ENCODE measurements around the gene TEK.

Gene TEK

DNA sequence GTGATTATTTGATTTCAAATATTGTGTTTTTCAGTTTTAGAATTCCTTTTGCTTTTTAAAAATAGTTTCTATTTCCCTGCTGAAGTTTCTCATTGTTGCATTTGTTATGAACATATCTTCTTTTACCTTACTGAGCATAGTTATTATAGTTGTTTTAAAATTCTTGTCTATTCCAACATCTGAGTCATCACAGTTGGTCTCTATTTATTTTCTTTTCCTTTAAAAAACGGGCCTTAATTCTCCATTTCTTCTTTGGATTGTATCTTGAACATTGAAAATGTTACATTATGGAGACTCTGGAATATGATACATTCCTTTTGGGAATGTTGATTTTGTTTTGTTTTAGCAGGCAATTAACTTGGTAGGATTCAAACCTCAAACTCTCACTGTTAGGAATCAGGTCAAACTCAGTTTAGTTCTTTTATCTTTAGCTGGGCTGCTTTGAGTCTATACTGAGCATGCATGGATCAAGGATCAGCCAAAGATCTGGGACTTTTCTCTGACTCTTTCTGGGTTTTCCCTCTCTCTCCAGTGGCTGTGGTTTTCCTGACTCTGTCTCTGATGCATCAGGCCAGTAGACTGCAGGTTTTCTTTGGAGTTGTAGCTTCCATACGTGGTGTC lies 70.3 kb downstream of the TEK start:
- no peak for DNase-seq (ENCODE audit: low read depth, low spot score)

DNA sequence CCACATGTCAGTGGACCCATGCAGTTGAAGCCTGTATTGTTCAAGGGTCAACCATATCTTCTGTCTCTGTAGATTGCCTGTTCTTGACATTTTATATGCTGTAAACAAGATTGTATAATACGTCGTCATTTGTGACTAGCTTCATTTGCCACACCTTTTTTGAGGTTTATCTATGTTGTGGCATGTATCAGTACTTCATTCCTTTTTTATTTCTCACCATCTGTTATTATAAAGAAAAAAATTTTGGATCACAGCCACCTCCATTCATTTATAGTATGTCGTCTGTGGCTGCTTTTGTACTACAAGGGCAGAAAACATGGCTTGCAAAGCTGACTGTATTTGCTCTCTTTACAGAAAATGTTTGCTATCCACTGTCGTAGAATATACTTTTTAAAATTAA lies 72.4 kb downstream of the TEK start:
- no peak for DNase-seq (ENCODE audit: low read depth, low spot score)

DNA sequence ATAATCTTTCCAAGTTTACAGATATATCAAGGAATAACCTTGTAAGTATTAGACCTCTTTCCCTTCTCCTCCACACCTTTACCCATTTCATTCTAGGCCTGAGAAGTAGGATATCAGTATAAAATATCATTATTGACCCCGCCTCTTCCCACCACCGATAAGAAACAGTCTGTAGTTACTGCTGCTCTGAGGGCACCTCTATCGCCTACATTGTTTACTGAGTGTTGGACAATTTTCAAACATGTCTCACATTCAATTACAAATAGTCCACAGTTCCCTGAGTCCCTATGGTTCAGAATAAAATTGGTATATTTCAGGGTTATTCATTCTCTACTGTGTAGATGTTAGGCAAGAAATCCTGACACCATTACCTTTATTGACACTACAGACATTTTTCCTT lies 73.4 kb downstream of the TEK start:
- DNase-seq (ENCODE audit: low read depth, low spot score), result no peak

DNA sequence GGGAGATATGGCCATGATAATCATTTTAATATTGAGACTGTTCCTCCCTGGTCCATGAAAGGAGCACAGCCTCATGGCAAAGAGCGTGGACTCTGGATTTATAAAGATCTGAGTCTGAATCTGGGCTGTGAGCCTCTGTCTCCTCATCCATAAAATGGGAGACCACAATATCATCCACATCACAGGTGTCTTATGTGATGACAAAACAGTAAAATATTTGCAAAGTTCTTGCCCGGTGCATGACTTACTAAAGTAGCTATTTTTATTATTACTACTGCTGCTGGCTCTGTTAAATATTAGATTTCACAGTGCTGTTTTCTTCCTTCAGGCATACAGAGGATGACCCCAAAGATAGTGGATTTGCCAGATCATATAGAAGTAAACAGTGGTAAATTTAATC lies 74.1 kb downstream of the TEK start:
- DNase-seq (ENCODE audit: low read depth, low spot score), result no peak

DNA sequence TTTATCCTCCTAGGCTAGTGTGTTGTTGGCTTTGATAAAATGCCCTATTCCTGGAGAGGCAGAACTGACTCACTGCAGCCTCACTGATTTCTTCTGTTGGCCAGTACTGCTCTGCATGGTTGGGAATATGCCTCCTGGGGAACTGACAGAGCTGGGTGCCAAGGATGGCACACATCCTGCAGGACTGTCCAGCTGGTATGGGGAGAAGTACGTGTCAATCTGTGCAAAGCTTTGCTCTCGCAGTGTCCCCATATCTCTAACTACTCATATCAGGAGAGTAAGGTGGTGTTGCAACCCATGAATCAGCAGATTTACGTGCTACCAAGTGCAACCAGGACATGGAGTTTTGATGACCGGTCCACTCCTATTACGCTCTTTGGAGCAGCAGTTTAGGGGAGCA lies 74.7 kb downstream of the TEK start:
- no peak for DNase-seq (ENCODE audit: low read depth, low spot score)

DNA sequence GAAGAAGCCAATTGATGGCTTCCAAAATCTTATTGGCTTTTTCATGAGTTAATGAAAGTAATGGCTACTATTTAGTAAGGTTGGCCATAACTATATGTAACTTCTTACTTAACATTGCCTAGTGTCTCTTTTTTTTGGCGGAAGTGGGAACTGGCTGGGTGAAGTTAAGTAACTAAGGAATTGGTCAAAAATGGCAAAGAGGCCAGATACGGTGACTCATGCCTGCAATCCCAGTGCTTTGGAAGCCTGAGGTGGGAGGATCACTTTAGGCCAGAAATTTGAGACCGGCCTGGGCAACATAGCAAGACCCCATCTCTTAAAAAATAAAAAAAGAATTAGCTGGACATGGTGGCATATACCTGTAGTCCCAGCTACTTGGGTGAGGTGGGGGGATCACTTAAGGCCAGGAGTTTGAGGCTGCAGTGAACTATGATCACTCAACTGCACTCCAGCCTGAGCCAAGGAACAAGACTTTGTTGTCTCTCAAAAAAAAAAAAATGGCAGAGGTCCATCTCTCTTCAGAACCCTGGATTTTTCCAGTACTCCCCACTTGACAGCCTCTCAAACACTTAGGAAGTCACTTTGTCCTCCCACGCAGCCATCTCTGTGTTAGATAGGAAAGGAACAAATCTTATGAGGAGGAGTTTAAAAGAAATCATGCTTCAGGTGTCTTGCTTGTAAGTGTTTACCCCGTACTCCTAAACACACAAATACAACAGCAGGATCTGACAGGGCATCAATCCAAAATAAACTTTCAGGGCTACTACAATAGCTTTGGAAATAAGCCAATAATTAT lies 75.7 kb downstream of the TEK start:
- DNase-seq (ENCODE audit: low read depth, low spot score), result no peak

DNA sequence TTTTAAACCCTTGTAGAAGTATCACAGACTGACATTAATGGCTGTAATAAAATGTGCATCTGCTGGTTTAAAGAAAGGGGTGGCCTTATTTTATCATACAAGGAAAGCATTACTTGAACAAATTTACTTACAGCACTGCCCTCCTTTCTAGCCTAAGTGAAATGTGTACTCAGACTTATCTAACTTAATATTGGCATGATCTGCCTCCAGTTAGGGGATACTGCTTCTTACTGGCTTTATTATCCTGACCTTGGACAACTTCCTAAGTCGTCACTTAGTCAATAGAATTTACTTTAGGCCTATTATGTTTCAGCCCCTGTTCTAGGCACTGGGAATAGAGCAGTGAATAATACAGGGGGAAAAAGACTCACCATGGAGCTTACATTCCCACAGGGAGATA lies 79.4 kb downstream of the TEK start:
- no peak for DNase-seq (ENCODE audit: low read depth, low spot score)

DNA sequence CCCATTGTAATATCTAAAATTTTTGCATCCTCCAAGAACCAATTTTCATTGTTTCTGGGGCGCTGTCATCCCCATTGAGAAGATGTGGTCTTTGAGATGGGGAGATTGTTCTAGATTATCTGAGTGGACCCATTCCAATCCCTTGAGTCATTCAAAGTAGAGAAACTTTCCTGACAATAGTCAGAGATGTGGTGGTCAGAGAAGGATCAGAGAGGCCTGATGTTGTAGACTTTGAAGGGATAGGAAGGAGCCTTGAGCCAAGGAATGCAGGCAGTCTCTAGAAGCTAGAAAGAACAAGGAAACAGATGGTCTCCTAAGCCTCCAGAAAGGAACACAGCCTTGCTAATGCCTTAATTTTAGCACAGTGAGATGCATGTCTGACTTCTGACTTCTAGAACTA lies 80.4 kb downstream of the TEK start:
- DNase-seq (ENCODE audit: low read depth, low spot score), result no peak

DNA sequence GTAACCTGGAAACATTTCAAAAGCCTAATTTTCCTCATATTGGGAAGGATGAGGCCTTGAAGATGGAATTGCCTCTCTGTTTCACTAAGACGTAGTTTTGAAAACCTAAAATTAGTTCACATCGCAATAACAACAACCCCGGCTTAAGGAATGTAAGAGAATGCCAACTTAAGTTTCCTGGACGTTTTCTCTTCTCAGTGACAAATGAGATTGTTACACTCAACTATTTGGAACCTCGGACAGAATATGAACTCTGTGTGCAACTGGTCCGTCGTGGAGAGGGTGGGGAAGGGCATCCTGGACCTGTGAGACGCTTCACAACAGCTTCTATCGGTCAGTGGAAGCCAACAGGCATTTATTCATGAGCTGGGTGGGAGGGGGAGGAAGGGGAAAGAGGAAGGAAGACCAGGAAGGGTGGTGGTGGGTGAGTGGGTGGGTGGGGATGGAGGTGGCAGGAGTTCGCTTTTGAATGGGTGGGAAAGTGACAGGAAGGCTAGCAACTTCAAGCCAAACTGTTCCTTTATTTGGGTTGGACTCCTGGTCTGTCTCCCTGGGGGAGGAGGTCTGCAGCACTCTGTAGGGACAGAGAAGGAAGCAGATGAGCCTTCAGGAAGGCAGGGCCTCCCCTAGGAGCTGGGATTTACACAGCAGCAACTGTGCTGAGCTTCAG lies 83.4 kb downstream of the TEK start:
- no peak for DNase-seq (ENCODE audit: low read depth, low spot score)

DNA sequence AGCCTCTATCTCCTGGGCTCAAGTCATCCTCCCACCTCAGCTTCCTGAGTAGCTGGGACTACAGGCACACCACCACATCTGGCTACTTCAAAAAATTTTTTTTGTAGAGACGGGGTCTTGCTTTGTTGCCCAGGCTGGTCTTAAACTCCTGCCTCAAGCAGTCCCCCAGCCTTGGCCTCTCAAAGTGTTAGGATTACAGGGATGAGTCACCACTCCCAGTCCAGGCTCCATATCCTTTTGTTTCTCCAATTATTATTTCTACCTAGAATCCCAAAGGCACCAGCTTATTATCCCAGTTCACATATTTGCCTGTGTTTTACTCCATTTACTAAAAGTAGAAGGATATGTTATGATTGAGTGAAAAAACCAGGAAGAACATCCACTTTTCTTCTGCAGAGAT lies 84.9 kb downstream of the TEK start:
- no peak for DNase-seq (ENCODE audit: low read depth, low spot score)

DNA sequence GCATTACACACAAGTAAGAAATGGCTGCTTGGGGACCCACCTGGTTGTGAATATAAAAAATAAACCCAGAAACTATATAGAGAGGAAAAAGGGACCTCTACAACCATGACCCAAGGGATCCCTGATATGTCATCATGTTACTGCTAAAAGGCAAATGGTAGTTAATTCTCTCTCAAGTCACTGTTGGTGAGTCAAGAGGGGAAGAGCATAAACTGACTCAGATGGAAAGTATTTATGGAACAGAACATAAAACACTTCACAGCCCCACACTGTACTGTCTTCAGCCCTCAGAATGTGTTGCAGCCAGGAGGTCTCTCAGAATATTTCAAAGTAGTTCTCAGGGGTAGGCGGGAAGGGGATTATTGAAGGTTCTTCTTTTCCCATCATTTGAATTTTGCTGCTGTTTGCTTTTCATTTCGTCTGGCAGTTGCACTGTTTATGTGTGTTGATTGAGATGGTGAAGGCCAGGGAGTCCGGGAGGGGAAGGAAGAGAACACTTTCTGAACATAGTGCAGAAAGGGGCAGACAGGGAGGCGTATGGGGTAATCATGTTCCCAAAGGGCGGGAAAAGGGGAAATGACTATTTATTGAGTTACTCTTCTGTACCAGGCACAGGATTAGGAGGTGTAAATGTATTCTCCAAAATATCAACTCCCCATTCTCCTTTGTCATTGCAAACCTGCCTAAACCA lies 85.5 kb downstream of the TEK start:
- DNase-seq (ENCODE audit: low read depth, low spot score), result no peak

DNA sequence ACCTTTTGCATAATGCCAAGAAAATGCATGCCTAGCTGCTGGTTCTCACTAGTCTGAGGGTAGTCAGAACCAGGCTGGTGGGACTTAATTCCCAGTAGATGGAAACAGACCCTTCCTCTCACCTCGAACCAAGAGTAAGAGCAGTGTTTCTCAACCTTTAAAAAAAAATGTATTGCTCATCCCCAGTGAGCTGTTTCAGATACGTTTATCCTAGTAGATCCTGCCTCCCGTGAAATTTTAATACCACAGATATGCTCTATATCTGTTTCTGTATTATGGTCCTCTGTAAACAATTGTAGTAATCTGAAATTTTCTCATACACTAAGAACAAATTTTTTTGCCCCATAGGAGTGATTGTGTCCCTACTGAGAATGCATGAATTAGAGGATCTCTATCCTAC lies 86.2 kb downstream of the TEK start:
- no peak for DNase-seq (ENCODE audit: low read depth, low spot score)

DNA sequence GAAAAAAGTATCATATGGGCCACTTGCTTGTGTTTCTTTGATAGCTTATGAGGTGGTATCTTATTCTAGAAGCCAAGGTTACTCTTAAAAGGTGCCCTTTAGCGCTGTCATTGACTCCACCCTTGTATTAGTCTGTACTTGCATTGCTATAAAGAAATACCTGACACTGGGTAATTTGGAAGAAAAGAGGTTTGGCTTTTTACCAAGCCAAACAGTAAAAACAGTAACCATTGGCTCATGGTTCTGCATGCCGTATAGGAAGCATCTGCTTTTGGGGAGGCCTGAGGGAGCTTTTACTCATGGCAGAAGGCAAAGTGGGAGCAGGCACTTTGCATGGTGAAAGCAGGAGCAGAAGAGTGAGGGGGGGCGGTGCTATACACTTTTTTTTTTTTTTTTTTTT lies 87.4 kb downstream of the TEK start:
- no peak for DNase-seq (ENCODE audit: low read depth, low spot score)

DNA sequence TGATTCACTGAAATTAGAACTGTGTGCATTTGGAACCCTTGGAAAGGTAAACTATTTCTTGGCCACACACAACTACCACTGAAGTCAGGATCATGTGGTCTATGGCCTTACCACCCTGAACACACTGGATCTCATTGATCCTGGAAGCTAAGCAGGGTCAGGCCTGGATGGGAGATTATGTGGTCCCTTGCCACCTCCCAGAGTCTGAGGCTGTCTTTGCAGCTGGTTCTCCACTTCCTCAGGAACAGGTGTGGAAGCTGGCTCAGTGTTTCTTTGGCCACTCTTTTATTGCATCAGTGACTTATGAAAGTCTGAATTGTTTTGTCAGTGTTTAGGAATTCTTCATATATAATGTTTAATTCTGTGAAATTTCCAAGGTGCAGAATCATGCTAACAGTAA lies 89.2 kb downstream of the TEK start:
- no peak for DNase-seq (ENCODE audit: low read depth, low spot score)

DNA sequence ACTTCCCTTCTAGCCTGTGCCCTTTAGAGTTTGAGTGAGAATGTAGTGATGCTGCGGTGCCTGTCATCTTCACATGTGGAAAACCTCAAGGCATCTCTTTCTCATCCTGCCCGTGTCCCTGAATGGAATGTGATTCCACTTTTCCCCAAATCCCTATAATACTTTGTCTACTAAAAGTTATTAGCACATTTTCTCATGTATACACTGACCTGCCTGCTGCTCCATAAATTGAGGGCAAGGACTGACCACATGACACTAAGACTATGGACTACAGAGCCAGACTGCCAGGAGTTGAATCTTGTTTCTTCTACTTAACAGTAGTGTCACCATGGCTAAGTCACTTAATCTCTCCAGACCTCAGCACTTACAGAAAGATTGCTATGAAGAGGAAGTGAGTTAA lies 93.0 kb downstream of the TEK start:
- no peak for DNase-seq (ENCODE audit: low read depth, low spot score)

DNA sequence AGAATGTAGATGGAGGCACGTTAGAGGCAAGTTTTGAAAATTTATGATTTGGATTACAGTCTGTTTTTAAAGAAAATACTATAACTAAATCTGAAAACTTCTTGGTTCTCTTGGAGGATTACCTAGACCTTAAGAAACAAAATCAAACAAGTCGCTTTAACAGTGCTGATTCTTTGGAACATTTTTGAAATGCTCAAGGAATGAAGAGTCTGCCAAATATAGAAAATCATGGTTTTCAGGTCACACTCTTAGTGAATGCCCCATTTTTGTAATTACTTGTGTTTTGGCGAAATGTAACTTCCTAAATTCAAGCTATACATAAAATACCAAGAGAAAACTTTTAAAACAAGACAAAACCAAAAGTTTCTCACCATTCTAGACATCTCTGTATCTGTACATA lies 94.8 kb downstream of the TEK start:
- no peak for DNase-seq (ENCODE audit: low read depth, low spot score)

DNA sequence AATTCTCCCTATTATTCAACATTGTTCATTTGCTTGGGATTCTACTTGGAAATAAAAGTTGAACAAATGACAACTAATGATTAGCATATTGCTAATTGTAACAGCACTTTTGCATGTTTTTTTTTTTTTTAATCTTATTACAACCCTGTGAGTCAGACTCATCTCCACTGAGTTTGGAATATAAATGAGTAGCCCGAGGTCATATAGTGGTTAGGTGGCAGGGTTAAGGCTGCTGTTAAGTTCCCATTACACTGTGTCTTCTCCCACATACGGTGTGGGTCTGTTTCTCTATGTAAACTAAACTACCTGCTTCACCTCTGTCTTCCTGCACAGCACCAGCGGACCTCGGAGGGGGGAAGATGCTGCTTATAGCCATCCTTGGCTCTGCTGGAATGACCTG lies 95.6 kb downstream of the TEK start:
- no peak for DNase-seq (ENCODE audit: low read depth, low spot score)

DNA sequence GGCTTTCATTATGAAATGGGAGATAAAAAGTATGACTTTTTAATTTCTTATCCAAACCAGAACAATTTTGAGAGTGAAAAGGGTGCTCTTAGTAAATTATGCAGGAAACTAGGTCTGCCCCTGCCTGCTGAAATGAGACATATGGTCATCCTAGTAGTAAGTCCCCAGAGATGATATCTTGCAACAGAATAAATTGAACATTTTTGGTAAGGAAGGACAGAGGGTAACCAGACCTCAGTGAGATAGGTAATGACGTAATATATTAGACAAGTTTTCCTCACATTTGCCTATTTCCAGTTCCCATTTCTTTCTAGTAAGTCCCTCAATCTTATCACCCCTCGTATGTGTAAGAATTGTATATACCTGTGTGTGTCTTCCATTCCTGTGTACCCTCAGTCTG lies 96.2 kb downstream of the TEK start:
- no peak for DNase-seq (ENCODE audit: low read depth, low spot score)

DNA sequence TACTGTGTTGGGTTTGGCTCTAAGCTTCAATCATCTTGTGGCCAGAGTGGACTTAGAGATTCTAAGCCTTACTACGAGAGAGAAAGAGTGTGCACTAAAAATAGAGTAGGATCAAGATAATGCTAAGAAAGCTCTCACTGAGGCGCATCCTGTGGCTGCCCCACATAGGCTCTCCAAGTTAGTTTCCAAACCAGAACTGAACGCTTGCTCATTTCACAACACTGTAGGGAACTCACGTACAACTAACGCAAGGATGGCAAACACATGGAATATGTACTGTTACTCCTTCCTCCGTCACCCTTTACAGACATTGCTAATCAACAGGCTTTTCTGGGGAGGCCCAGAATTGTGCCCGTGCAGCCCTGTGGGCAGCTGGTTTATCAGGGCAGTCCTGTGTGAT lies 97.0 kb downstream of the TEK start:
- DNase-seq (ENCODE audit: low read depth, low spot score), result no peak

DNA sequence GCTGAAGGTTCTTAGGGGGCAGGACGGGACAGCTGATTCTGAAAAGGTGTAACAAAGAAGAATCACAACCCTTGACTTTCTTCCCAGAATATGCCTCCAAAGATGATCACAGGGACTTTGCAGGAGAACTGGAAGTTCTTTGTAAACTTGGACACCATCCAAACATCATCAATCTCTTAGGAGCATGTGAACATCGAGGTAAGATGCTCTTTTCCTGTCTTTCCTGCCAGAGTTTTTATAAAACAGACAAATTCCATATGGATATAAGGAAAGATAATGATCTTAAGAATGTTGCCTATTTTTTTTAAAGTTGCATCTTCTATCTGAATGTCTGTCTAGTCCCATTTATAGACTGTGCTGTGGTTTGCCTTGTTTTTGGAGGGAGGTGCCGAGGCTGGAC lies 100.0 kb downstream of the TEK start:
- DNase-seq (ENCODE audit: low read depth, low spot score), result no peak

DNA sequence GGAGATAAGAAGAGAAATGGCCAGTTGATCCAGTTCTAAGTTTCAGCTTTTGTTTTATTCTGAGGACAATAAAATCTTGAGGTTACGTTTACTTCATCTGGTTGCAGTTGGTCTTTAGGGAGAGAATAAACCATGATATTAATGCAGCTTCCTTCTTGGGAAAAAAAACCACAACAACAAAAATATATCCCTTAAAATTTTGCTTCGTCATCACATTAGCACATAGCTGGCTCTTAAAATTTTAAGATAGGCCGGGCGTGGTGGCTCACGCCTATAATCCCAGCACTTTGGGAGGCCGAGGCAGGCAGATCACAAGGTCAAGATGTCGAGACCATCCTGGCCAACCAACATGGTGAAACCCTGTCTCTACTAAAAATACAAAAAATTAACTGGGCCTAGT lies 101.6 kb downstream of the TEK start:
- DNase-seq (ENCODE audit: low read depth, low spot score), result no peak

DNA sequence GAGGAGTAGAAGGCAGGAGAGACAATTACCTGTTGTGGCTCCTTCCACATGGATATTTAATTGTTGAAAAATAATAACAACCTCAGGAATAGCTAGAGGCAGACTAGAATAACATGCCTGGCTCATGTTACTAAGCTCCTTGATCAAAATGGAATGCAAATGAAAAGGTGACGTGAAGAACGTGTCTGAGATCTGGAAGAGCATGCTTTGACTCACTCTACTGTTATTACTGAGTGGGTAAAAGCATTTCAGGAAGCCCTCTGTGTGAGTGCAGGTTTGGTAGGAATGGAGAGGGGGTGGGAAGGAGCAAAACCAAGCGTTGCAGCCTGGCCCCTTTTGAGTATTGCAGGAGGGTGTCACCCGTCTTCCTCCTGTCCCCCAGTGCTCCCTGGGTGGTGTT lies 103.2 kb downstream of the TEK start:
- no peak for DNase-seq (ENCODE audit: low read depth, low spot score)

DNA sequence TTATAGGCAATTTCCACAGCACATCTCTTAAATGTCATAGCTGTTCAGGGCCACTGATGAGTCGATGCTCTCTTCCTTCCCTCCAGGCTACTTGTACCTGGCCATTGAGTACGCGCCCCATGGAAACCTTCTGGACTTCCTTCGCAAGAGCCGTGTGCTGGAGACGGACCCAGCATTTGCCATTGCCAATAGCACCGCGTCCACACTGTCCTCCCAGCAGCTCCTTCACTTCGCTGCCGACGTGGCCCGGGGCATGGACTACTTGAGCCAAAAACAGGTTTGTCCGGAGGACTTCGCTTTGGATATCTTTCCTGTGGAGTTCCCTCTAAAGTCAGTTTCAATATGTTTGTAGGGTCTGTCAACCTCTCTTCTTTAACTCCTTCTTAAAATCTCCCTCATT lies 103.6 kb downstream of the TEK start:
- no peak for DNase-seq (ENCODE audit: low read depth, low spot score)

Data from brain pericyte (primary cell).